GM18508 (cell line): Measurements from ENCODE around the gene ROBO2.

ENCODE experiments used
- ATAC-seq: cut with Tn5 transposase; IDR thresholded peaks from one replicate; pipeline ENCODE4 v1.9.1; 2021; ENCODE audit warnings: moderate number of reproducible peaks; ENCODE audit not compliant: insufficient read depth, unreplicated experiment

The ROBO2 gene

DNA sequence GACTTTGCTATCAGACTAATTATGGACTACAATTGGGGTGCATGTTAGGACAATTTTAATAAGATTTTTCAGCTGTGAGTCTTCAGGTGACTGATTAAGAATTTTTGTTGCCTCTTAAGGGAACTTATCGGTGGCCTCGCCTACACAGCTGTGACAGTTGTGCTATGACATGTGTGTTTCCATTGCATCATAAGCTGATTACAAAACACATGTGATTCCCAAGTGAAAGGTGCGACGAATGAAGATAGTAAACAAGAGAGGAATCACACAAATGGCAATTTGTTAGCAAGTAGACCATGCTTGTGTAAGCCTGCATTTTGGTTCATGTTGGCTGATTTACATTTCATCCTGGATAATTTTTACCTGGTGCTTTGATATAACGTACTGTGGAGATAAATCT is 8.3 kb downstream of the ROBO2 start:
- ATAC-seq, result no peak

DNA sequence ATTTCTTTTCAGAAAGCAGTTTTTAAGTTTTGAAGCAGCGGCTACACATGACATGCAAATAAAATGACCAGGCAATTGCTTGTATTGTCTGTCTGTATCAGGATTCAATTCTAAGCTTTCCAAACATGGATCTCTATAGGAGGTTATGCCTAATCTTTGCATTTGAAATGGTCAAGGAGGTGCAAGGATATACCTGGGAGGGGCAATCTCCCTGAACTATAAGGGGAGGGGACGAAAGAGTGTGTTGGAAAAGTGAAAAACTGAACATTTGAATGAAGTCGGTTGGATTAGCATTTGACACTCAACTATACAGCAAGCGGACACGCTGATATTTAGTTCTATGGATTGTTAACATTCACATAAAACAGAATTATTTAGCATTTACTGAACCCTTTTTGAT is 11.7 kb downstream of the ROBO2 start:
- no peak for ATAC-seq

DNA sequence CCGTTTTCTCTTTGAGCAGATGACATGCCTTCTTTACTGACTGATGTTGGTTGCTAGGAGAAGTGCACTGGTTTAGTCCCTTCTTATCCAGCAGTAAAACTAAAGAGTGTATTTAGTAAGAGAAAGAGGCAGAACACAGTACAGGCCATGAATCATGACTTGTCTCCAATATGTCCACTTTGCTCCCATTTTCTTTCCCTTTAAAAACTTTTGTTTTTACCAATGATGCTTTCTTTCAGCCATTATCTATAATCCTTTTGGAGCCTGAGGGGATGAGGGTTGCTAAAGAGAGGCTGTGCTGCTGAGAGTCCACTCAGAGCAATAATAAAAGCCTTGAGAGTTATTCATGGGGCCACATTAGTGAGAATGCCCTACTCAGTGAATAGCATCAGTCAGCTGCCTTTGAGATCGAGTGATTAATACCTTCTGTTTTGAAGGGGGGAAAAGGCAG is 12.2 kb downstream of the ROBO2 start:
- no peak for ATAC-seq

- ATAC-seq, result no peak
These were observed 13.1 kb downstream of the ROBO2 start for GRCh38 chr3:77052733-77053670.

- ATAC-seq, result no peak
These were observed 13.9 kb downstream of the ROBO2 start for GRCh38 chr3:77053795-77054194.

GRCh38 chr3:77055841-77056341 is 16.0 kb downstream of the ROBO2 start:
- ATAC-seq, result no peak

DNA sequence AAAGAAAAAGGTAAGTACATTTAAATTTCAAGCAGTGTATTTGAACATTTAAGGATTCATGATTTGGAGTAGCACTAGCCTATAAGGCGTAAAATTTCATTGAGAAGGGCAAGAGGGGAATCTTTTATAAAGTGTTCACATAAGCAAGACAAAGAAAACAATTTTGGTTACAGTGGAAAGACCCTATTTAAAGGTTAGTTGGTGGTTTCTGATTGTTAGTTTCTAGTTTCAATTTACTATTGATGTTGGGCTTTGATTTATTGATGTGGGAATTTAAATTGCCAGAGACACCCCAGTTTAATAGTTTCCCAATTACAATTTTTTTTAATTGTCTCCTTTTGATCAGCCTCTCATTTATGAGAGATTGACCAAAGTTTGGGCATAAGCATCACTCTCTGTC is 19.5 kb downstream of the ROBO2 start:
- ATAC-seq, result no peak

DNA sequence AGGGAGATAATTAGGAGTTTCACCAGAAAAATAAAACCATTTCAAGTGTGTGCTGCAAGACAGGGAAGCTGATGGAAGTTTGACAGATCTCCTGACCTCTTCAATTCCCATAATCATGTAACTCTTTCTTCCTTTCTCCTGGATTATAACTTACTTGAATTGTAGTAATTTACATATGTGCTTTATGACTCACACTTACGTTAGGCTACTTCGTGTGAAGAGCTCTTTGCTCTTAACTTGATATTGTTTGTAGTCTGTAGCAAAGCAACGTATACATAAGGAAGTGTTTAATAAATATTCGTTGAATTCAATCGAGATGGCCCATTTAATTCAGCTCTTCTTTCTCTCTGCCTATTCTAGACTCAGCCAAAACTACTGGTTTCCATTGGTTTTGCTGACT is 23.5 kb downstream of the ROBO2 start:
- ATAC-seq, result no peak

GRCh38 chr3:77065750-77066149 is 25.9 kb downstream of the ROBO2 start:
- no peak for ATAC-seq

- ATAC-seq, result no peak
These were observed 26.9 kb downstream of the ROBO2 start for GRCh38 chr3:77066829-77067228.

DNA sequence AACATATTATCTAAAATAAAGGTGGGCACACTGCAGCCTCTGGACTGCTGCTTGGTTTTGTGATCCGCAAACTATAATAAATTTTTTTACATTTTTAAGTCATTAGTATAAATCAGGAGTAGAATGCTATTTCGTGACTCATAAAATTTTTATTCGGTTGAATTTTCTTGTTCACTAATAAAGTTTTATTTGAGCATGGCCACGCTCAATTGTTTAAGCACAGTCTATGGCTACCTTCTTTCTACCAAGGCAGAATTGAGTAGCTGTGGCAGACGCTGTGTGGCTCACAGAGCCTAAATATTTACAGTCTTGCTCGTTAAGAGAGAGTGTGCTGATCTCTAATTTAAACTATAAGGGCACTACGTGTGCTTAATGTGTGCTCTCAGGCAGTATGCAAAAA is 28.9 kb downstream of the ROBO2 start:
- ATAC-seq, result no peak

- no peak for ATAC-seq
These were observed 31.5 kb downstream of the ROBO2 start for GRCh38 chr3:77071364-77071763.

- ATAC-seq, result no peak
These were observed 31.9 kb downstream of the ROBO2 start for GRCh38 chr3:77071809-77072208.

DNA sequence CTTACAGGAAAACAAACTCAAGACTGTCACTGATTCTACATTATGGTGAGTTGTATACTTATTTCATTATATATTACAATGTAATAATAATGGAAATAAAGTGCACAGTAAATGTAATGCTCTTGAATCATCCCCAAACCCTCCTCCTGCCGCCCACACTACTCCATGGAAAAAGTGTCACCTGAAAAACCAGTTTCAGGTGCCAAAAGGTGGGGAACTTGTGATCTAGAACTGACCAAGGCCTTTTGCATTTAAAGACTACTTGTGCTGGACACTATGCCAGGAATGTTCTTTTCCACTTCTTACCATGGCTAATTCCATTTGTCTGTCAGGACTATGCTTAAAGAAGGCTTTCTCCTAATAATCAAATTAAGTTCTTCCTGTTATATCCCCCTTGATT is 32.3 kb downstream of the ROBO2 start:
- no peak for ATAC-seq

DNA sequence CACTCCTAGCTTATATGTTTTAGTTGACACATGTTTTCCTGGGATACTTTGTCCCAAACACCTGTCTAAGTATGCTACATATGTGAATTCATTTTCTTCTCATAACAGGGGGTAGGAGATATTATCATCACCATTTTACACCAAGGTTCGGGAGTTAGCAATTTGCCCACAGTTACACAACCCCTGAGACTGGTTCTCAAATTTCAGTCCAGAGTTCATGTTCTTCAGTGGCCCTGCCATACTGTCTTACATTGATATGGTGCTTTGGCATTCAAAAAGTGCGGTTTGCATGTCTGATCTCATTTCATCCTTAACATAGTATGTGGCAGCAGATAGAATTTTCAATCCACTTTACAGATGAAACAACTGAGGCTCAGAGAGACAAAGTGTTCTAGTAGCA is 38.4 kb downstream of the ROBO2 start:
- no peak for ATAC-seq

GRCh38 chr3:77079988-77080610 is 40.2 kb downstream of the ROBO2 start:
- no peak for ATAC-seq

- ATAC-seq, result no peak
These were observed 41.4 kb downstream of the ROBO2 start for GRCh38 chr3:77081240-77081661.

DNA sequence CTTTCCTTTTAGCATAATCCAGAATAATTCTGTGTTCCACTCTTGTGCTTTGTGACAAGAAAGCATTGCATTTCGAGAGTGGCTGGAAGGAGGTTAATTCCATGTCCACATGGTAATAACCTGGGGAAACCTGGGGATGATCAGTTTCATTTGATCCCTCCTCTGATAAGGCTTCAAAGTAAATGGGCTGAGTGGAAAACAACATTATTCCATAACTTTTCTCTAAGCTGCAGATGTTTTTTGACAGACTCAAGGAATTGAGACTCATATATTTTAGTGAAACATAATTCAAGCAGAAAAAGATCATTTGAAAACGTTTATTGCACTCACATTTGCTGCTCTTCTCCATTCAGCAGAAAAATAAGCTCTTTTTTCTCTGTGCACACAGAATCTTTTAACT is 44.6 kb downstream of the ROBO2 start:
- no peak for ATAC-seq

GRCh38 chr3:77086408-77086807 is 46.5 kb downstream of the ROBO2 start:
- ATAC-seq, result no peak

DNA sequence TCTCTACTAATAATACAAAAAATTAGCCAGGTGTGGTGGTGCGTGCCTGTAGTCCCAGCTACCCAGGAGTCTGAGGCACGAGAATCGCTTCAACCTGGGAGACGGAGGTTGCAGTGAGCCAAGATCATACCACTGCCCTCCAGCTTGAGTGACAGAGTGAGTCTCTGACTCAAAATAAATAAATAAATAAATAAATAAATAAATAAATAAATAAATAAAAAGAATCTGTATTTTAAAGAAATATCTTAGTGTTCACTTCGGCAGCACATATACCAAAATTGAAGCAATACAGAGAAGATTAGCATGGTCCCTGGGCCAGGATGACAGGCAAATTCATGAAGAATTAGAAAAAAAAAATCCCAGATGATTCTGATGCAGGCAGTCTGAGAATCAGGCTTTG is 51.9 kb downstream of the ROBO2 start:
- ATAC-seq, result no peak

DNA sequence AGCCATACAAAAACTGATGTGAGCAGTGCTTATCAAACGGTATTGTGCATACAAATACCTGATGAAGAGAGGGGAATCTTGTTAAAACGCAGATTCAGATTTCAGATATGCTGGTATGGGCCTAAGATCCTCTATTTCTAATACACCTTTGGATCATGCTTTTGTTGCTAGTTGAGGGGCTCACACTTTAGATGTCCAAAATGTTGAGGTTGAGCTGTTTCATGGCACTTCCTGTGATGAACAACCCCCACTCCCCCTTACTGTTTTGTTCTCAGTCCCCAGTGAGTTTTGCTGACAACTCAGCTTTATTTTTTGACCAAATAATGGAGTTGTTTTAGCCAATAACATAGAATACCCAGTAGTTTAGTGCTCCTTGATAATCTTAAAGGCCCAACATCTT is 53.2 kb downstream of the ROBO2 start:
- ATAC-seq, result no peak

DNA sequence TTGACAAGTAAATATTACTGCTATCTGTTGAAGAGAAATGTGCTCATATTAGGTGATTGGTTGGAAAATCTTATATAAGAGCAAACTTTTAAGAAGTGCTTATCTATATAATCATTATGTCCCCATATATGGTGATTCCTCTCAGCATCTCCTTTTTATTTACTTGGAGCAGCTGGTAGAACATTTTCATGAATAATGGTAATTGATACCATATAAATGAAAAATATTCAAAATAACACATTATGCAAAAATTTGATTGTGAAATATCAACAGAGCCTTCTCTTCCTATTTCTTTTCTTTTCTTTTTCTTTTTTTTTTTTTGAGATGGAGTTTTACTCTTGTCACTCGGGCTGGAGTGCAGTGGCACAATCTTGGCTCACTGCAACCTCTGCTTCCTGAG is 56.2 kb downstream of the ROBO2 start:
- no peak for ATAC-seq
